ENCODE data around the gene NPAS1. TPM values are rescaled to one million over a fixed set of nuclear protein-coding genes. Genes with fewer than 3 reads are reported as not detected.

Gene NPAS1
- total and polyA plus RNA-seq, 2 of the 13 experiments (the other 11 are each of a cell fraction or from before 2014, with no cell fraction given): 0.35 to 2.9 TPM

GRCh38 chr19:46995492-46995891, 24.1 kb upstream of the NPAS1 start (continued):
- TF ChIP-seq CREB1 (IDR thresholded peaks at IDR 0.05): no peak
- no peak for TF ChIP-seq CREB1 (CRISPR knock-in tag; IDR thresholded peaks at IDR 0.05)
- no peak for TF ChIP-seq PHF5A (CRISPR knock-in tag; IDR thresholded peaks at IDR 0.05; ENCODE audit: low read depth, unreplicated experiment)
- TF ChIP-seq ZNF747 (CRISPR knock-in tag; IDR thresholded peaks at IDR 0.05; ENCODE audit: borderline replicate concordance): no peak
- TF ChIP-seq ZNF605 (CRISPR knock-in tag; IDR thresholded peaks at IDR 0.05): no peak
- no peak for TF ChIP-seq BRF2 (CRISPR knock-in tag; IDR thresholded peaks at IDR 0.05)
- TF ChIP-seq USF2 (IDR thresholded peaks at IDR 0.05; ENCODE audit: low read depth, low read length): no peak
- no peak for TF ChIP-seq USF2 (CRISPR knock-in tag; IDR thresholded peaks at IDR 0.05; ENCODE audit: borderline replicate concordance)

GRCh38 chr19:46998445-46999125, 21.1 kb upstream of the NPAS1 start:
- H3K79me2 ChIP-seq (ENCODE audit: insufficient read depth, low read length): no peaks in the 10 kb centered on the region
- in situ Hi-C loops (cut with HindIII; ENCODE audit: extremely low pct_ligation_motif_present, low pct_unique_long_range_greater_than_20kb) (no loop called here), intact Hi-C loops (cut with micrococcal nuclease; ENCODE audit: unreplicated experiment) (no loop called here)
- no peak for ATAC-seq
- no peak overlapping the region for H3K4me2 ChIP-seq (ENCODE audit: low read depth, low read length)
- H4K20me1 ChIP-seq (ENCODE audit: insufficient read depth, low read length): no peaks in the 10 kb centered on the region; the same call in 1 of the 2 replicates
- no TSS peak for BruUV-seq (replicated peaks)
- no peak overlapping the region for H2AFZ ChIP-seq (ENCODE audit: low read length)
- no peaks in the 10 kb centered on the region for H3K27me3 ChIP-seq (ENCODE audit: control insufficient read depth in 1 of 2, insufficient read depth in 2 of 2, low read length in 2 of 2)
- FAIRE-seq: no peak
- H3K4me1 ChIP-seq (ENCODE audit: insufficient read depth, low read length): peaks cover 4% of the 10 kb centered on the region
- H3K27ac ChIP-seq (ENCODE audit: extremely low read length, insufficient read depth, low read length): no peak overlapping the region
- H3K9ac ChIP-seq (ENCODE audit: insufficient read depth, low read depth, low read length): no peak overlapping the region
- H3K36me3 ChIP-seq (replicated peaks in 1 of 2; ENCODE audit: control insufficient read depth in 1 of 2, insufficient read depth in 2 of 2, low read length in 2 of 2): peaks cover 37 to 58% of the 10 kb centered on the region in 2 experiments; a peak in 4 of 5 replicates
- no peaks in the 10 kb centered on the region for H3K9me3 ChIP-seq (ENCODE audit: low read length)
- DNase-seq (ENCODE audit: low spot score): no peak
- TF ChIP-seq TERF1 (CRISPR knock-in tag; IDR thresholded peaks at IDR 0.05): no peak
- peak; percentile 34 for TF ChIP-seq RBM22 (optimal IDR thresholded peaks at IDR 0.05; ENCODE audit: low read length)
- TF ChIP-seq ZFP36L2 (CRISPR knock-in tag; IDR thresholded peaks at IDR 0.05): no peak
- TF ChIP-seq SUZ12 (IDR thresholded peaks at IDR 0.05; ENCODE audit: low read depth, low read length): no peak
- ChIA-PET CTCF (ENCODE audit: low intra/inter-chr PET ratio, low total read pairs) (no interaction called here), POLR2A (no interaction called here)
- H3K4me3 ChIP-seq (replicated peaks in 1 of 3; ENCODE audit: insufficient read depth in 1 of 3, low read depth in 2 of 3, low read length in 3 of 3): no peak overlapping the region
- 98% methylated on average over 14 of the region's 22 CpGs for WGBS (ENCODE audit: low lambda C conversion rate)
